ENCODE measurements around the gene CLDN9. TPM values are rescaled to one million over a fixed set of nuclear protein-coding genes. Genes with fewer than 3 reads are reported as not detected.

The CLDN9 gene
- total and polyA plus RNA-seq, 9 of the 15 experiments (the other 6 are each of a cell fraction or from before 2014, with no cell fraction given) = 0.12 to 0.44 (median 0.22) TPM; not detected in 4

- no peak for TF ChIP-seq HES1 (IDR thresholded peaks at IDR 0.05; ENCODE audit: low read depth)
- no peak for TF ChIP-seq MCM3 (IDR thresholded peaks at IDR 0.05)
- no peak for TF ChIP-seq BCL6 (CRISPR knock-in tag; IDR thresholded peaks at IDR 0.05)
- TF ChIP-seq, protein P1, sequence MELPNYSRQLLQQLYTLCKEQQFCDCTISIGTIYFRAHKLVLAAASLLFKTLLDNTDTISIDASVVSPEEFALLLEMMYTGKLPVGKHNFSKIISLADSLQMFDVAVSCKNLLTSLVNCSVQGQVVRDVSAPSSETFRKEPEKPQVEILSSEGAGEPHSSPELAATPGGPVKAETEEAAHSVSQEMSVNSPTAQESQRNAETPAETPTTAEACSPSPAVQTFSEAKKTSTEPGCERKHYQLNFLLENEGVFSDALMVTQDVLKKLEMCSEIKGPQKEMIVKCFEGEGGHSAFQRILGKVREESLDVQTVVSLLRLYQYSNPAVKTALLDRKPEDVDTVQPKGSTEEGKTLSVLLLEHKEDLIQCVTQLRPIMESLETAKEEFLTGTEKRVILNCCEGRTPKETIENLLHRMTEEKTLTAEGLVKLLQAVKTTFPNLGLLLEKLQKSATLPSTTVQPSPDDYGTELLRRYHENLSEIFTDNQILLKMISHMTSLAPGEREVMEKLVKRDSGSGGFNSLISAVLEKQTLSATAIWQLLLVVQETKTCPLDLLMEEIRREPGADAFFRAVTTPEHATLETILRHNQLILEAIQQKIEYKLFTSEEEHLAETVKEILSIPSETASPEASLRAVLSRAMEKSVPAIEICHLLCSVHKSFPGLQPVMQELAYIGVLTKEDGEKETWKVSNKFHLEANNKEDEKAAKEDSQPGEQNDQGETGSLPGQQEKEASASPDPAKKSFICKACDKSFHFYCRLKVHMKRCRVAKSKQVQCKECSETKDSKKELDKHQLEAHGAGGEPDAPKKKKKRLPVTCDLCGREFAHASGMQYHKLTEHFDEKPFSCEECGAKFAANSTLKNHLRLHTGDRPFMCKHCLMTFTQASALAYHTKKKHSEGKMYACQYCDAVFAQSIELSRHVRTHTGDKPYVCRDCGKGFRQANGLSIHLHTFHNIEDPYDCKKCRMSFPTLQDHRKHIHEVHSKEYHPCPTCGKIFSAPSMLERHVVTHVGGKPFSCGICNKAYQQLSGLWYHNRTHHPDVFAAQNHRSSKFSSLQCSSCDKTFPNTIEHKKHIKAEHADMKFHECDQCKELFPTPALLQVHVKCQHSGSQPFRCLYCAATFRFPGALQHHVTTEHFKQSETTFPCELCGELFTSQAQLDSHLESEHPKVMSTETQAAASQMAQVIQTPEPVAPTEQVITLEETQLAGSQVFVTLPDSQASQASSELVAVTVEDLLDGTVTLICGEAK (IDR thresholded peaks at IDR 0.05) = 0 out of 2 replicates have a peak, but pooled peaks have one; percentile 20
- TF ChIP-seq, protein P1 (CRISPR knock-in tag; IDR thresholded peaks at IDR 0.05) = no peak
- TF ChIP-seq ZFPM2 (CRISPR knock-in tag; IDR thresholded peaks at IDR 0.05) = no peak
- TF ChIP-seq, protein P2, sequence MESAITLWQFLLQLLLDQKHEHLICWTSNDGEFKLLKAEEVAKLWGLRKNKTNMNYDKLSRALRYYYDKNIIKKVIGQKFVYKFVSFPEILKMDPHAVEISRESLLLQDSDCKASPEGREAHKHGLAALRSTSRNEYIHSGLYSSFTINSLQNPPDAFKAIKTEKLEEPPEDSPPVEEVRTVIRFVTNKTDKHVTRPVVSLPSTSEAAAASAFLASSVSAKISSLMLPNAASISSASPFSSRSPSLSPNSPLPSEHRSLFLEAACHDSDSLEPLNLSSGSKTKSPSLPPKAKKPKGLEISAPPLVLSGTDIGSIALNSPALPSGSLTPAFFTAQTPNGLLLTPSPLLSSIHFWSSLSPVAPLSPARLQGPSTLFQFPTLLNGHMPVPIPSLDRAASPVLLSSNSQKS (CRISPR knock-in tag; IDR thresholded peaks at IDR 0.05) = no peak
- 0 out of 2 replicates have a peak, but pooled peaks have one; percentile 11 for TF ChIP-seq ZNF24 (IDR thresholded peaks at IDR 0.05)
- TF ChIP-seq TOE1 (IDR thresholded peaks at IDR 0.05; ENCODE audit: borderline replicate concordance) = no peak
- TF ChIP-seq TOE1 (CRISPR knock-in tag; IDR thresholded peaks at IDR 0.05; ENCODE audit: borderline replicate concordance, low read depth) = no peak
- TF ChIP-seq NFE2L1 (tag; IDR thresholded peaks at IDR 0.05; ENCODE audit: borderline replicate concordance, low read depth) = no peak
- TF ChIP-seq E2F6 (IDR thresholded peaks at IDR 0.05; ENCODE audit: borderline replicate concordance in 1 of 2, extremely low read depth in 1 of 2, insufficient read depth in 1 of 2, insufficient read length in 1 of 2, low read depth in 1 of 2, low read length in 1 of 2, poor library complexity in 1 of 2, severe bottlenecking in 1 of 2) = no peak
- TF ChIP-seq ZKSCAN1 (IDR thresholded peaks at IDR 0.05; ENCODE audit: low read depth, low read length) = no peak
- TF ChIP-seq CHD1 (IDR thresholded peaks at IDR 0.05; ENCODE audit: low read length) = peak; percentile 46
Observed at GRCh38 chr16:3021449-3022207, 8.9 kb downstream of the CLDN9 start (continued).
